ENCODE measurements around the gene PCED1B.

DNA sequence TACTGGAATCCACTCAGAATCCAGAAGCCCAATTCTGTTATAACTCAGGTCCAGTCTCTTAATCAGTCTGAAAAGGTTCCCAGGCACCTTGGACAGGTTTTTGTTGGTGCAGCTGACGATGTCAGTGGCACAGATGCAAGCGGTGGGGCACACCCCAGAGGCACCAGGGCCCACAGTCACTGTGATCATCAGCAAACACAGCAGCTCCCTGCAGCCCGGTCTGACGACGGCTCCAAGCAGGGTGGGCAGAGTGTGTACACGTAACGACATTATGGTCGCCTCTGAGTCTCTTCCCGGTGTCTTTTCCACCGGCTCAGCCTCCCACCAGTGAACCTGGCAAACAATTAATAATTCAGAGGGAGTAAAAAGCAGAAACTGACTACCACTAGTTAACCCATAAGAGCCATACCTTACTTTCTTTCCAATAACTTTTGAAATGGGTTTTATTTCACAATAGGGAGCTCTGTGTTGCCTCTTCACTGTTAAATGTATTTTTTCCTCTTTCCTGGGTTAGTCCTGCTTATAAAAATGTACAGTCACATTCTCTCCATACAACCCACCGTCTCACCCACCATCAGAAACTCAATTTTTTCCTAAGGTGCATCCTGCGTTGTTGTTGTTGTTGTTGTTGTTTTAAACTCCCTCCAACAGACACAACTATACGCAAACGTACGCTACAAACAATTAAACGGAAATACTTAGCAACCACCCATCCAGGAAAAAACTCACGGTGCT, 521 bp upstream of the PCED1B start:
- TF ChIP-seq ZFP30 (CRISPR knock-in tag; IDR thresholded peaks at IDR 0.05), result no peak
- no peak for TF ChIP-seq PATZ1 (CRISPR knock-in tag; IDR thresholded peaks at IDR 0.05; ENCODE audit: borderline replicate concordance)
- no peak for TF ChIP-seq PPARA (CRISPR knock-in tag; IDR thresholded peaks at IDR 0.05; ENCODE audit: borderline replicate concordance)
- no peak for TF ChIP-seq ZNF70 (CRISPR knock-in tag; IDR thresholded peaks at IDR 0.05)
- no peak for TF ChIP-seq TOX (CRISPR knock-in tag; IDR thresholded peaks at IDR 0.05; ENCODE audit: borderline replicate concordance)
- no peak for TF ChIP-seq RARB (CRISPR knock-in tag; IDR thresholded peaks at IDR 0.05)
- TF ChIP-seq ARNTL (CRISPR knock-in tag; IDR thresholded peaks at IDR 0.05; ENCODE audit: borderline replicate concordance, low read depth), result no peak
- TF ChIP-seq ZFP3 (CRISPR knock-in tag; IDR thresholded peaks at IDR 0.05), result no peak
- no peak for TF ChIP-seq SNAI2 (CRISPR knock-in tag; IDR thresholded peaks at IDR 0.05)
